Dermis microvascular lymphatic vessel endothelial cell (primary cell): Measurements from ENCODE around the gene NEK6. TPM values are rescaled to one million over a fixed set of nuclear protein-coding genes. Genes with fewer than 3 reads are reported as not detected.
A peak's percentile ranks its signal among the peaks of the same experiment; 100 is the strongest.
"Not testable (repeated sequence)": the region's sequence is repeated elsewhere in the genome, so short reads cannot be mapped to it uniquely, and the experiment has no call there.

Source experiments
- DNase-seq, 2 donors: peaks; one replicate each; pipeline versions ENCODE4 v3.0.0 to v3.0.0-alpha.2; 2010; ENCODE audit warnings: low read depth in 2 of 2
- total RNA-seq: library from RNA; depleted of rRNA; stranded (reverse); fragments of >200 nt; gene quantifications from 2 replicates; pipeline ENCODE4 v1.2.1, GENCODE V29; 2014

NEK6 gene
- total RNA-seq, 1 donor from 2014 or later = 10.8 TPM

DNA sequence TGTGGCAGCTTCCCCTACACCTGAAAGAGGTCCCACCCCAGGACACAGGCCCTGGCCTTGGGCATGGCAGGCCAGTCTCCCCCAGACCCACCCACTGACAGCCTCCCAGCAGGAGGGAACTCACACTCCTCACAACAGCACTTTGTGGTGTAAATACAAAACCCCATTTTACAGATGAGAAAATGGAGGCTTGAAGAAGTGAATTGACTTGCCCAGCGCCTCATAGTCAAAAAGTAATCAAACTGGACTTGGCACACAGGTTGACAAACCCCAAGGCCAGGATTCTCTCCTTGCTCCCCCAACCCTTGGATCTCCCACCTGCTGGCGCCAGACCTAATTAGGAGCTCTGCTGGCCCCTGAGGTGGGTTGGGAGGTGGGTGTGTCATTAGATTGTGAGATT, 29.2 kb upstream of the NEK6 start:
- no peak for DNase-seq

- DNase-seq = no peak
Observed at GRCh38 chr9:124231095-124231737, 26.5 kb upstream of the NEK6 start.

DNA sequence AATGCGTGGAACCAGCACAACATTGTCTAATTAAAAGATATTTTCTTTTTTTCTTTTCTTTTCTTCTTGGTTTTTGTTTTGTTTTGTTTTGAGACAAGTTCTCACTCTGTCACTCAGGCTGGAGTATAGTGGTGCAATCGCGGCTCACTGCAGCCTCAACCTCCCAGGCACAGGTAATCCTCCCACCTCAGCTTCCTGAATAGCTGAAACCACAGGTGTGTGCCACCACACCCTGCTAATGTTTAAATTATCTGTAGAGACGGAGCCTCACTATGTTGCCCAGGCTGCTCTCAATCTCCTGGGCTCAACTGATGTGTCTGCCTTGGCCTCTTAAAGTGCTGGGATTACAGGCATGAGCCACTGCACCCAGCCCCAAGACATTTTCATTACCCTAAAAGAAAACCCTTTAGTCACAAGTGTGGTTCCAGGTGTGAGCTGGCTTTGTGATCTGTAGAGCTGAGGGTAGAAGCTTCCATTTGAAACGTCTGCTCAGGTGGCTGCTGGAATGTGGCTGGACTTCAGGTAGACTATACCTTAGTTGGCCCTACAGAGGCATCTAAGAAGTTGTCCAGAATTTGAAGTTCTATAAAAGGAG, 19.1 kb upstream of the NEK6 start:
- DNase-seq = no peak

GRCh38 chr9:124239249-124240073, 18.3 kb upstream of the NEK6 start:
- no peak for DNase-seq

GRCh38 chr9:124242331-124243194, 15.2 kb upstream of the NEK6 start:
- peak in 1 of 2 donors; percentile 50 for DNase-seq

- DNase-seq = not testable (repeated sequence)
Observed at GRCh38 chr9:124247393-124247792, 10.4 kb upstream of the NEK6 start.

- DNase-seq = no peak
Observed at GRCh38 chr9:124248066-124248465, 9.7 kb upstream of the NEK6 start.

GRCh38 chr9:124248960-124249359, 8.8 kb upstream of the NEK6 start:
- DNase-seq = no peak

GRCh38 chr9:124251204-124251603, 6.5 kb upstream of the NEK6 start:
- DNase-seq = no peak

GRCh38 chr9:124251605-124252378, 6.0 kb upstream of the NEK6 start:
- peak in 1 of 2 donors; percentile 63 for DNase-seq

DNA sequence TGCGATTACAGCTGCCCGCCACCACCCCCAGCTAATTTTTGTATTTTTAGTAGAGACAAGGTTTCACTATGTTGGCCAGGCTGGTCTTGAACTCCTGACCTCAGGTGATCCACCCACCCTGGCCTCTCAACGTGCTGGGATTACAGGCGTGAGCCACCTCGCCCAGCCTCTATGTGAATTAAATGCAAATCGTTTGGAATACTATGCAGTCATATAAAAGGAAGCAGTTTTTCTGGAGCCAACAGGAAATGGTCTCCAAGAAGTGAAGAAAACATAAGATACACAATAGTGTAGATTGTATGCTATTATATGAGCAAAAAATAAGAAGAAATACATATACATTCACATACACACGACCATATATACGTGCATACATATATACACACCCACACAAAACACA, 4.9 kb upstream of the NEK6 start:
- DNase-seq = not testable (repeated sequence)

DNA sequence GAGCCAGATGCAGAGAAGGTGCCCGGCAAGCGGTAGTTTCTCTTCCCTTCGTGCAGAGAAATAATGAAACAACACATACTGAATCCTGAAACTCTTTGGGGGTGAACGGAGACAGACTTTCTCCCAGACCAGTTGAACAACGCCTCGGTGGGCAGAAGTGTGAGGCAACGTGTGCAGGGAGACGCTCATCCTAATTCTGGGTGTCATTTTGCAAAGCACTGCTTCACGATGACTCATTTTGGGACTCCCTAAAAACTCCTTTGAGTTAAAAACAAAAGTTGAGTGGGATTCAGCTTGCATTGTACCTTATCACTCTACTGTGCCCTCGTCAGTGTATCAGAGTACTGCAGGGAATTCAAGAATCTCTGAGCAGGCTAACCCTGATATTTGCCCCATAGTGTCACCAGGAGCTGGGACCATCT, 3.5 kb upstream of the NEK6 start:
- no peak for DNase-seq

- no peak for DNase-seq
Observed at GRCh38 chr9:124255222-124255621, 2.5 kb upstream of the NEK6 start.

DNA sequence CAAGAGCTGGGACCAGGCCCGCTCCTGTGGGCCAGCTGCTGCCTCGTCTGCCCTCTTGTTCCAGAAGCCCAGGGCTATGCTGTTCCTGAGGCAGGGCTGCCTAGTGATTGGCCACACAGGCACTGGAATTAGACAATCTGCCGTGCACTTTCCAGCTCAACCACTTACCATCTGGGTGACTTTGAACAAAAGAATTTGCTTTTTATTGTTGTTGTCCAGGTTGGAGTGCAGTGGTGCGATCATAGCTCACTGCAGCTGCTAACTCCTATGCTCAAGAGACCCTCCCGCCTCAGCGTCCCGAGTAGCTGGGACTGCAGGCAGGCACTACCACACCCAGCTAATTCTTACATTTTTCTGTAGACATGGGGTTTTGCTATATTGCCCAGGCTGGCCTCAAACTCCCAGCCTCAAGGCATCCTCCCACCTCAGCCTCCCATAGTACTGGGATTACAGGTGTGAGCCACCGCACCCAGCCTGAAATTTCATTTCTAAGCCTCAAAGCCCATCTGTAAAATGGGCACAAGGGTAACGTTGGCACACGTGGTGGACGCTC, 1.2 kb upstream of the NEK6 start:
- DNase-seq = peak in 1 of 2 donors; percentile 70

DNA sequence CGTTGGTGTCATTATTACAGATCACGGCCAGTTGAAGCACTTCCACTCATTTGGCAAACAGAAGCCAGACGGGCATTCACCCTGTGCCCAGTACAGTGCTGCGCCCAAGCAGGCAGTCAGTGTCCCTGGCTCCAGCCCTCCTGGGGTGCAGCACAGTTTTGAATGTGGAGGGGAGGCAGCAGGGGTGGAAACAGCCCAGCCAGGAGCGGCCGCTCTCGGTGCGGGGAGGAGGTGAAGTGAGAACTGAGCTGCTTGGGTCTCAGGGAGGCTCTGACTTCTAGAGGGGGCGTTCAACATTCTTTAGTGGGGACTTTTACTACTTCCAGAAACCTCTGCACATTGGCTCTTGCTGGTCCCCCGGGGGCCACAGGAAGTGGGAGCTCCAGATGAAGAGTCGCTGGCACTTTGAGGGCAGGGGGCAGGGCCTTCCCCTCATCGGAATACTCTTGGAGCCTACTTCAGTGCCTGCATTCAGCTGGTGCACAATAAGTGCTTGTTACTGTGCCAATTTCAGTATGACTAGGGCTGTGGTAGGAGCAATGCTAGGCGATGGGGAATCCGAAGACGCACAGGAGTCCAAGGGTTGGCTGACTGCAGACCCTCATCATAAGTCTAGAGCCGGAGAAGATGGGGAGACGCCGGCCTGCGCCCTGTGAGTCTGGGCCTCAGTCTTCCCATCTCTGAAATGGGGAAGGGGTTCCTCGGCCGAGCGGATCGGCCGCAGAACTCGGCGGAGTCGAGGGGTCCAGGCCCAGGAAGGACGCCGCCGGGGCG, 492 bp upstream of the NEK6 start:
- DNase-seq = no peak

DNA sequence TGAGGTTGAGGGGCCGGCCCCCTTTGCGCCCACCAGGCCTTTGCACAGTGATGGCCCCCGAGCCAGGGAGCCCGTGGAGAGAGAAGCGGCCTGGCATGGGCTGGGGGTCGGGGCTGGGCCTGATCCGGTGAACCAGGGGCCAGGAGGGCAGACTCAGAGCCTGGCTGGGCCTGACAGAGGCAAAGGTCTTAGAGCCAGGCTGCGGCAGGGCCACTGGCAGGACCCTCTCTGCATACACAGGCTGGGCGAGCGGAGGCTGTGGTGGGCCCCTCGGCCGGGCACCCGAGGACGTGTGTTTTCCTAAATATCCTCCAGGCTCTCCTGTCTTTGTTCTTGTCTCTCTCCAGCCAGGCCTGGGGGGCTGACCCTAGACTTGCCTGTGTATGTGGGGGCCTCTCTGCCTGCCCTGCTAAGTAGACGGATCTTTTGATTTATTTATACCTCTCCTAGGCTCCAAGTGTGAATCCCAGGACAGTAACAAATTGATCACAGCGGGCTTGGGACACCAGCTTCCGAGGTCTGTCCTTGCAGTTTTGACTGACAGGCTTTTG, 933 bp downstream of the NEK6 start:
- peak in 1 of 2 donors; percentile 34 for DNase-seq

GRCh38 chr9:124259158-124259808, 1.5 kb downstream of the NEK6 start:
- peak in 1 of 2 donors; percentile 64 for DNase-seq

- peak in 1 of 2 donors; percentile 76 for DNase-seq
Observed at GRCh38 chr9:124260769-124261603, 3.2 kb downstream of the NEK6 start.
